HEK293 (cell line): ENCODE results near the gene PTPRN2.

Experiments
- BCL11B ChIP-seq: fragments of 450-650 bp; formaldehyde crosslinking; IDR thresholded peaks from 2 replicates; pipeline ENCODE4 v1.5.1; 2016; ENCODE audit warnings: low read depth, missing biosample characterization, missing genetic modification characterization
- CTCF ChIP-seq: fragments of 450-650 bp; formaldehyde crosslinking; IDR thresholded peaks from 2 replicates; pipeline ENCODE4 v1.5.1; 2016; ENCODE audit warnings: missing biosample characterization, missing genetic modification characterization
- GLIS2 ChIP-seq: fragments of 450-650 bp; formaldehyde crosslinking; IDR thresholded peaks from 2 replicates; pipeline ENCODE4 v1.5.1; 2016; ENCODE audit warnings: missing biosample characterization, missing genetic modification characterization
- HOXA7 ChIP-seq: sonication (generic); formaldehyde crosslinking; IDR thresholded peaks from 2 replicates; pipeline ENCODE4 v1.8.1; 2022; ENCODE audit warnings: missing genetic modification reagents, borderline replicate concordance
- ZEB2 ChIP-seq: fragments of 450-650 bp; formaldehyde crosslinking; IDR thresholded peaks from 2 replicates; pipeline ENCODE4 v1.5.1; 2016; ENCODE audit warnings: missing biosample characterization, missing genetic modification characterization
- ZNF138 ChIP-seq: fragments of 450-650 bp; formaldehyde crosslinking; IDR thresholded peaks from 2 replicates; pipeline ENCODE4 v1.5.1; 2016; ENCODE audit warnings: missing biosample characterization, missing genetic modification characterization, borderline replicate concordance
- ZNF544 ChIP-seq: fragments of 450-650 bp; formaldehyde crosslinking; IDR thresholded peaks from 2 replicates; pipeline ENCODE4 v1.5.0; 2017; ENCODE audit warnings: missing biosample characterization, missing genetic modification characterization
- ZNF639 ChIP-seq: fragments of 450-650 bp; formaldehyde crosslinking; IDR thresholded peaks from 2 replicates; pipeline ENCODE4 v1.5.1; 2016; ENCODE audit warnings: missing biosample characterization, missing genetic modification characterization
- TF ChIP-seq, protein P1 (sequence below): fragments of 450-650 bp; formaldehyde crosslinking; IDR thresholded peaks from 2 replicates; pipeline ENCODE4 v1.5.1; 2016; ENCODE audit warnings: missing biosample characterization, missing genetic modification characterization, low read depth
- TF ChIP-seq, protein P2 (sequence below): fragments of 450-650 bp; formaldehyde crosslinking; conservative IDR thresholded peaks from 2 replicates; pipeline ENCODE4 v1.5.1; 2016; ENCODE audit warnings: low read depth, missing biosample characterization, missing genetic modification characterization

- TF ChIP-seq, protein P1, sequence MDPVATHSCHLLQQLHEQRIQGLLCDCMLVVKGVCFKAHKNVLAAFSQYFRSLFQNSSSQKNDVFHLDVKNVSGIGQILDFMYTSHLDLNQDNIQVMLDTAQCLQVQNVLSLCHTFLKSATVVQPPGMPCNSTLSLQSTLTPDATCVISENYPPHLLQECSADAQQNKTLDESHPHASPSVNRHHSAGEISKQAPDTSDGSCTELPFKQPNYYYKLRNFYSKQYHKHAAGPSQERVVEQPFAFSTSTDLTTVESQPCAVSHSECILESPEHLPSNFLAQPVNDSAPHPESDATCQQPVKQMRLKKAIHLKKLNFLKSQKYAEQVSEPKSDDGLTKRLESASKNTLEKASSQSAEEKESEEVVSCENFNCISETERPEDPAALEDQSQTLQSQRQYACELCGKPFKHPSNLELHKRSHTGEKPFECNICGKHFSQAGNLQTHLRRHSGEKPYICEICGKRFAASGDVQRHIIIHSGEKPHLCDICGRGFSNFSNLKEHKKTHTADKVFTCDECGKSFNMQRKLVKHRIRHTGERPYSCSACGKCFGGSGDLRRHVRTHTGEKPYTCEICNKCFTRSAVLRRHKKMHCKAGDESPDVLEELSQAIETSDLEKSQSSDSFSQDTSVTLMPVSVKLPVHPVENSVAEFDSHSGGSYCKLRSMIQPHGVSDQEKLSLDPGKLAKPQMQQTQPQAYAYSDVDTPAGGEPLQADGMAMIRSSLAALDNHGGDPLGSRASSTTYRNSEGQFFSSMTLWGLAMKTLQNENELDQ, result no peak
- no peak for TF ChIP-seq CTCF (tag by site-specific recombination)
- no peak for TF ChIP-seq ZNF544 (tag by site-specific recombination)
- TF ChIP-seq, protein P2, sequence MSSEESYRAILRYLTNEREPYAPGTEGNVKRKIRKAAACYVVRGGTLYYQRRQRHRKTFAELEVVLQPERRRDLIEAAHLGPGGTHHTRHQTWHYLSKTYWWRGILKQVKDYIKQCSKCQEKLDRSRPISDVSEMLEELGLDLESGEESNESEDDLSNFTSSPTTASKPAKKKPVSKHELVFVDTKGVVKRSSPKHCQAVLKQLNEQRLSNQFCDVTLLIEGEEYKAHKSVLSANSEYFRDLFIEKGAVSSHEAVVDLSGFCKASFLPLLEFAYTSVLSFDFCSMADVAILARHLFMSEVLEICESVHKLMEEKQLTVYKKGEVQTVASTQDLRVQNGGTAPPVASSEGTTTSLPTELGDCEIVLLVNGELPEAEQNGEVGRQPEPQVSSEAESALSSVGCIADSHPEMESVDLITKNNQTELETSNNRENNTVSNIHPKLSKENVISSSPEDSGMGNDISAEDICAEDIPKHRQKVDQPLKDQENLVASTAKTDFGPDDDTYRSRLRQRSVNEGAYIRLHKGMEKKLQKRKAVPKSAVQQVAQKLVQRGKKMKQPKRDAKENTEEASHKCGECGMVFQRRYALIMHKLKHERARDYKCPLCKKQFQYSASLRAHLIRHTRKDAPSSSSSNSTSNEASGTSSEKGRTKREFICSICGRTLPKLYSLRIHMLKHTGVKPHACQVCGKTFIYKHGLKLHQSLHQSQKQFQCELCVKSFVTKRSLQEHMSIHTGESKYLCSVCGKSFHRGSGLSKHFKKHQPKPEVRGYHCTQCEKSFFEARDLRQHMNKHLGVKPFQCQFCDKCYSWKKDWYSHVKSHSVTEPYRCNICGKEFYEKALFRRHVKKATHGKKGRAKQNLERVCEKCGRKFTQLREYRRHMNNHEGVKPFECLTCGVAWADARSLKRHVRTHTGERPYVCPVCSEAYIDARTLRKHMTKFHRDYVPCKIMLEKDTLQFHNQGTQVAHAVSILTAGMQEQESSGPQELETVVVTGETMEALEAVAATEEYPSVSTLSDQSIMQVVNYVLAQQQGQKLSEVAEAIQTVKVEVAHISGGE, result no peak
- TF ChIP-seq BCL11B (tag by site-specific recombination), result no peak
- no peak for TF ChIP-seq HOXA7 (CRISPR knock-in tag)
- TF ChIP-seq ZEB2, result no peak
- TF ChIP-seq GLIS2 (tag by site-specific recombination), result no peak
- no peak for TF ChIP-seq ZNF639 (tag by site-specific recombination)
- no peak for TF ChIP-seq ZNF138
Measured at GRCh38 chr7:158106272-158106671, 481.4 kb downstream of the PTPRN2 start.
